ENCODE measurements around the gene ATXN7.

GRCh38 chr3:63947594-63947993 is 83.9 kb downstream of the ATXN7 start:
- TF ChIP-seq CTCF (IDR thresholded peaks at IDR 0.05) (no peak), POLR2A (IDR thresholded peaks at IDR 0.05) (no peak)

All from esophagus squamous epithelium (tissue), 4 donors.